ENCODE data around the gene PPP1R8.

DNA sequence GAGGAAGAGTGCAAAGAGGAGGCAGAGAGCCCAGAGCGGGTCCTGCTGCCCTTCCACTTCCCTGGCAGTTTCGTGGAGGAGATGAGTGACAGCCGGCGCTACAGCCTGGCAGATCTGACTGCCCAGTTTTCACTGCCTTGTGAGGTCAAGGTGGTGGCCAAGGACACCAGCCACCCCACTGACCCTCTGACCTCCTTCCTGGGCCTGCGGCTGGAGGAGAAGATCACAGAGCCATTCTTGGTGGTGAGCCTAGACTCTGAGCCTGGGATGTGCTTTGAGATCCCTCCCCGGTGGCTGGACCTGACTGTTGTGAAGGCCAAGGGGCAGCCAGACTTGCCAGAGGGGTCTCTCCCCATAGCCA is 51.9 kb downstream of the PPP1R8 start:
- TF ChIP-seq, protein P1, sequence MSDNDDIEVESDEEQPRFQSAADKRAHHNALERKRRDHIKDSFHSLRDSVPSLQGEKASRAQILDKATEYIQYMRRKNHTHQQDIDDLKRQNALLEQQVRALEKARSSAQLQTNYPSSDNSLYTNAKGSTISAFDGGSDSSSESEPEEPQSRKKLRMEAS (IDR thresholded peaks at IDR 0.05), result no peak
- TF ChIP-seq, protein P2, sequence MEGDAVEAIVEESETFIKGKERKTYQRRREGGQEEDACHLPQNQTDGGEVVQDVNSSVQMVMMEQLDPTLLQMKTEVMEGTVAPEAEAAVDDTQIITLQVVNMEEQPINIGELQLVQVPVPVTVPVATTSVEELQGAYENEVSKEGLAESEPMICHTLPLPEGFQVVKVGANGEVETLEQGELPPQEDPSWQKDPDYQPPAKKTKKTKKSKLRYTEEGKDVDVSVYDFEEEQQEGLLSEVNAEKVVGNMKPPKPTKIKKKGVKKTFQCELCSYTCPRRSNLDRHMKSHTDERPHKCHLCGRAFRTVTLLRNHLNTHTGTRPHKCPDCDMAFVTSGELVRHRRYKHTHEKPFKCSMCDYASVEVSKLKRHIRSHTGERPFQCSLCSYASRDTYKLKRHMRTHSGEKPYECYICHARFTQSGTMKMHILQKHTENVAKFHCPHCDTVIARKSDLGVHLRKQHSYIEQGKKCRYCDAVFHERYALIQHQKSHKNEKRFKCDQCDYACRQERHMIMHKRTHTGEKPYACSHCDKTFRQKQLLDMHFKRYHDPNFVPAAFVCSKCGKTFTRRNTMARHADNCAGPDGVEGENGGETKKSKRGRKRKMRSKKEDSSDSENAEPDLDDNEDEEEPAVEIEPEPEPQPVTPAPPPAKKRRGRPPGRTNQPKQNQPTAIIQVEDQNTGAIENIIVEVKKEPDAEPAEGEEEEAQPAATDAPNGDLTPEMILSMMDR (IDR thresholded peaks at IDR 0.05 in 2 of 3, conservative IDR thresholded peaks at IDR 0.05 in 1 of 3; ENCODE audit: borderline replicate concordance in 1 of 3, insufficient read depth in 1 of 3, low read depth in 2 of 3, low read length in 2 of 3), result no peak
- TF ChIP-seq, protein P3, sequence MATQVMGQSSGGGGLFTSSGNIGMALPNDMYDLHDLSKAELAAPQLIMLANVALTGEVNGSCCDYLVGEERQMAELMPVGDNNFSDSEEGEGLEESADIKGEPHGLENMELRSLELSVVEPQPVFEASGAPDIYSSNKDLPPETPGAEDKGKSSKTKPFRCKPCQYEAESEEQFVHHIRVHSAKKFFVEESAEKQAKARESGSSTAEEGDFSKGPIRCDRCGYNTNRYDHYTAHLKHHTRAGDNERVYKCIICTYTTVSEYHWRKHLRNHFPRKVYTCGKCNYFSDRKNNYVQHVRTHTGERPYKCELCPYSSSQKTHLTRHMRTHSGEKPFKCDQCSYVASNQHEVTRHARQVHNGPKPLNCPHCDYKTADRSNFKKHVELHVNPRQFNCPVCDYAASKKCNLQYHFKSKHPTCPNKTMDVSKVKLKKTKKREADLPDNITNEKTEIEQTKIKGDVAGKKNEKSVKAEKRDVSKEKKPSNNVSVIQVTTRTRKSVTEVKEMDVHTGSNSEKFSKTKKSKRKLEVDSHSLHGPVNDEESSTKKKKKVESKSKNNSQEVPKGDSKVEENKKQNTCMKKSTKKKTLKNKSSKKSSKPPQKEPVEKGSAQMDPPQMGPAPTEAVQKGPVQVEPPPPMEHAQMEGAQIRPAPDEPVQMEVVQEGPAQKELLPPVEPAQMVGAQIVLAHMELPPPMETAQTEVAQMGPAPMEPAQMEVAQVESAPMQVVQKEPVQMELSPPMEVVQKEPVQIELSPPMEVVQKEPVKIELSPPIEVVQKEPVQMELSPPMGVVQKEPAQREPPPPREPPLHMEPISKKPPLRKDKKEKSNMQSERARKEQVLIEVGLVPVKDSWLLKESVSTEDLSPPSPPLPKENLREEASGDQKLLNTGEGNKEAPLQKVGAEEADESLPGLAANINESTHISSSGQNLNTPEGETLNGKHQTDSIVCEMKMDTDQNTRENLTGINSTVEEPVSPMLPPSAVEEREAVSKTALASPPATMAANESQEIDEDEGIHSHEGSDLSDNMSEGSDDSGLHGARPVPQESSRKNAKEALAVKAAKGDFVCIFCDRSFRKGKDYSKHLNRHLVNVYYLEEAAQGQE (IDR thresholded peaks at IDR 0.05; ENCODE audit: low read depth), result no peak
- no peak for TF ChIP-seq EZH2 (IDR thresholded peaks at IDR 0.05)
